IPS DF 6.9 (cell line): ENCODE measurements around the gene MTR.

Experiments used
- DNase-seq: peaks from one replicate; pipeline ENCODE4 v3.0.0-alpha.2; 2013; ENCODE audit warnings: low read depth, low spot score
- H3K27ac ChIP-seq: one replicate; pipeline ENCODE4 v1.5.1; 2013; ENCODE audit warnings: low read length, control low read depth
- H3K27me3 ChIP-seq: 2 replicates; pipeline ENCODE4 v1.6.1; 2013; ENCODE audit warnings: mild to moderate bottlenecking, low read length; ENCODE audit not compliant: control insufficient read depth, insufficient read depth
- H3K36me3 ChIP-seq: 2 replicates; pipeline ENCODE4 v1.6.1; 2013; ENCODE audit warnings: low read length; ENCODE audit not compliant: control insufficient read depth, insufficient read depth
- H3K4me1 ChIP-seq: 2 replicates; pipeline ENCODE4 v1.6.1; 2013; ENCODE audit warnings: low read length; ENCODE audit not compliant: control insufficient read depth, insufficient read depth
- H3K4me3 ChIP-seq: 2 replicates; pipeline ENCODE4 v1.5.1; 2013; ENCODE audit warnings: mild to moderate bottlenecking, low read length
- H3K9me3 ChIP-seq: 2 replicates; pipeline ENCODE4 v1.6.1; 2013; ENCODE audit warnings: low read length, inconsistent platforms; ENCODE audit not compliant: control insufficient read depth, insufficient read depth
- WGBS: extraction: QIAGEN DNeasy Blood & Tissue Kit; methylation state at CpG from one replicate; pipeline ENCODE4 v1.1.7; 2013; ENCODE audit warnings: mixed read lengths, missing lambda C conversion rate; ENCODE audit not compliant: insufficient read length, insufficient coverage; 5-methylcytosine and 5-hydroxymethylcytosine counted together

Gene MTR

GRCh38 chr1:236829085-236829484, 34.0 kb downstream of the MTR start:
- Histone ChIP-seq H3K9me3 (no peaks in the 10 kb centered on the region), H3K4me3 (no peak overlapping the region), H3K36me3 (peaks cover 2% of the 10 kb centered on the region; the same call in 1 of the 2 replicates), H3K27ac (no peak overlapping the region), H3K4me1 (no peaks in the 10 kb centered on the region), H3K27me3 (no peaks in the 10 kb centered on the region)
- no CpG with 5 or more reads among the region's 3 CpGs for whole genome bisulfite sequencing
- no peak for DNase-seq

GRCh38 chr1:236830116-236830515, 35.0 kb downstream of the MTR start:
- Histone ChIP-seq H3K9me3 (no peaks in the 10 kb centered on the region), H3K27me3 (no peaks in the 10 kb centered on the region), H3K4me3 (no peak overlapping the region), H3K4me1 (no peaks in the 10 kb centered on the region), H3K36me3 (no peaks in the 10 kb centered on the region; the same call in 1 of the 2 replicates), H3K27ac (no peak overlapping the region)
- WGBS: no CpG with 5 or more reads among the region's 3 CpGs
- DNase-seq: no peak

DNA sequence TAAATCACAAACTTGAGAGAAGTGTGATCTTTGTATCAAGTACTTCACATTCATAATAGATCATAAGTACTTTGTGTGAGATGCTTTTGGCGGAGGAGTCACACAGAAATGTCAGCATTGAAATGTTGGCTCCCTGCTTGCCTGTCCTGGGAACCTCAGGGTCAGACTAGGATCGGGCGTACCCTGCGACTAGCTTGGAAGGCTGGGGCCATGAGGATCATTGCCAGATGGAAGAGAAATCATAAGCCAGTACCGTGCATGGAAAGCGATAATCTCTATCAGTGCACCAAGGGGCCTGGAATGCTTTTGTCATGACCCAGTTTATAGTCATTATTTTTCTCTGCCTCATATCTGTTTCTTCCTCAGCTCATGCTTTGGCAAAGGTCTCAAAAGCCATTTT, 35.5 kb downstream of the MTR start:
- Histone ChIP-seq H3K36me3 (no peaks in the 10 kb centered on the region; the same call in 1 of the 2 replicates), H3K27me3 (no peaks in the 10 kb centered on the region), H3K9me3 (no peaks in the 10 kb centered on the region), H3K4me1 (no peaks in the 10 kb centered on the region), H3K4me3 (no peak overlapping the region), H3K27ac (no peak overlapping the region)
- DNase-seq: no peak
- no CpG with 5 or more reads among the region's 6 CpGs for WGBS

GRCh38 chr1:236833575-236833974, 38.5 kb downstream of the MTR start:
- H3K9me3 ChIP-seq: no peaks in the 10 kb centered on the region
- no peaks in the 10 kb centered on the region for H3K4me1 ChIP-seq
- no peaks in the 10 kb centered on the region for H3K27me3 ChIP-seq
- no peak overlapping the region for H3K27ac ChIP-seq
- H3K4me3 ChIP-seq: no peak overlapping the region
- H3K36me3 ChIP-seq: peaks cover 4% of the 10 kb centered on the region; the same call in 1 of the 2 replicates
- DNase-seq: no peak
- no CpG with 5 or more reads among the region's 2 CpGs for WGBS

- Histone ChIP-seq H3K36me3 (peaks cover 4% of the 10 kb centered on the region; the same call in 1 of the 2 replicates), H3K4me3 (no peak overlapping the region), H3K27me3 (no peaks in the 10 kb centered on the region), H3K27ac (no peak overlapping the region), H3K4me1 (no peaks in the 10 kb centered on the region), H3K9me3 (no peaks in the 10 kb centered on the region)
- WGBS: no CpG with 5 or more reads among the region's 4 CpGs
- no peak for DNase-seq
Measured at GRCh38 chr1:236834876-236835275, 39.8 kb downstream of the MTR start.

- Histone ChIP-seq H3K4me3 (no peak overlapping the region), H3K27me3 (no peaks in the 10 kb centered on the region), H3K27ac (no peak overlapping the region), H3K4me1 (no peaks in the 10 kb centered on the region), H3K36me3 (peaks cover 4% of the 10 kb centered on the region; the same call in 1 of the 2 replicates), H3K9me3 (no peaks in the 10 kb centered on the region)
- no peak for DNase-seq
- no CpG with 5 or more reads among the region's 4 CpGs for WGBS
Measured at GRCh38 chr1:236835491-236835890, 40.4 kb downstream of the MTR start.

DNA sequence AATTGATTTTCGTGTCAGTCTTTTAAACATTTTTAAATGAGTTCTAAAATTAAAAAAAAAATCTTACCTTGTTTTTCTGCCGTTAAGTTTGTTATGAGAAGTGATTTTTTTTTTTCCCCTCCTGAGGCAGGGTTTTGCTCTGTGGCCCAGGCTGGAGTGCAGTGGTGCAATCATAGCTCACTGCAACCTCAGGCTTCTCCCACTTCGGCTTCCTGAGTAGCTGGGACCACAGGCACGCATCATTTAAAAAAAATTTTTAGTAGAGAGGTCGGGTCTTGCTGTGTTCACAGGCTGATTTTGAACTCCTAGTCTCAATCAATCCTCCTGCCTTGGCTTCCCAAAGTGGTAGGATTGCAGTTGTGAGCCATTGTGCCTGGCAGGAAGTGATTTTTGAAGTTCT, 41.1 kb downstream of the MTR start:
- Histone ChIP-seq H3K9me3 (no peaks in the 10 kb centered on the region), H3K4me3 (no peak overlapping the region), H3K27ac (no peak overlapping the region), H3K36me3 (peaks cover 4% of the 10 kb centered on the region; the same call in 1 of the 2 replicates), H3K27me3 (no peaks in the 10 kb centered on the region), H3K4me1 (no peaks in the 10 kb centered on the region)
- WGBS: no CpG with 5 or more reads among the region's 5 CpGs
- no peak for DNase-seq

DNA sequence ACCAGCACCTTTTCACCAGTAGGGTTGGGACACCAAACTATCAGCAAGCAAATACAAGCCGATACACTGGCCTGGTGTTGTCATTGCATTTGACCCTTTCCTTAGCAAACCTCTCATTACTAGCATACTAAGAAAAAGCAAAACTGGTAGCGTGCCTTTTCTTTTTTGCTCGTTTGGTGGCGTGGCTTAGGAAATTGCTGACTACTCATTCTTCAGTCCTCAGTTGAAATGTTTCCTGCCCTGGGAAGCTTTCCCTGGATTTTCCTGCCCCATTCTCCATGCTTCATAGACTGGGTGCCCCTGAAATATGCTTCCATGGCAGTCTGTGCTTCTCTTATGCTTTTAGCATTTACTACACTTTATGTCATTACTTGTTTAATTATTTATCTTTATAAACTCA, 42.0 kb downstream of the MTR start:
- peaks cover 4% of the 10 kb centered on the region; the same call in 1 of the 2 replicates for H3K36me3 ChIP-seq
- H3K4me1 ChIP-seq: no peaks in the 10 kb centered on the region
- no peaks in the 10 kb centered on the region for H3K9me3 ChIP-seq
- WGBS: no CpG with 5 or more reads among the region's 4 CpGs
- H3K4me3 ChIP-seq: no peak overlapping the region
- no peaks in the 10 kb centered on the region for H3K27me3 ChIP-seq
- no peak for DNase-seq
- no peak overlapping the region for H3K27ac ChIP-seq

GRCh38 chr1:236837897-236838296, 42.8 kb downstream of the MTR start:
- Histone ChIP-seq H3K4me3 (no peak overlapping the region), H3K4me1 (no peaks in the 10 kb centered on the region), H3K36me3 (peaks cover 4% of the 10 kb centered on the region; the same call in 1 of the 2 replicates), H3K27ac (no peak overlapping the region), H3K9me3 (no peaks in the 10 kb centered on the region), H3K27me3 (no peaks in the 10 kb centered on the region)
- no peak for DNase-seq
- WGBS: no CpG with 5 or more reads among the region's 2 CpGs

DNA sequence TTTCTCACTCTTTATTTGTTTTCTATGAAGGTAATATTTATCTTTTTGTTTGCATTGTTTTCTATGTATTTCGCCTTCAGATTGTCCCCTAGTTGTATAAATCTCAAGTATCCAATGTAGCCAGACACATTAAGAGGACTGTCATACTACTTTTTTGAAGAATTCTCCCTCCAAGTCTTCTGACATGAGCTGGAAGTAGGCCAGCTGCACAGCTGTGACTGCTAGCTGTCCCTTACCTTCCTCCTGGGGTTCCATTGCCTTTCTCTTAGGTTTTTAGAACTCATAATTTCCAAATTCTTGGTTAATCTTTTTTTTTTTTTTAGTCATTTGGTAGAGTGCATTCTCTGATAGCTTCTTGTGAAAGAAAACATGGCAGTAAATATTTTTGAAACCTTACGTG, 46.2 kb downstream of the MTR start:
- no peaks in the 10 kb centered on the region for H3K9me3 ChIP-seq
- no peak overlapping the region for H3K27ac ChIP-seq
- DNase-seq: no peak
- no CpG with 5 or more reads among the region's 2 CpGs for WGBS
- peaks cover 4% of the 10 kb centered on the region; the same call in 1 of the 2 replicates for H3K36me3 ChIP-seq
- no peaks in the 10 kb centered on the region for H3K4me1 ChIP-seq
- no peak overlapping the region for H3K4me3 ChIP-seq
- H3K27me3 ChIP-seq: no peaks in the 10 kb centered on the region

DNA sequence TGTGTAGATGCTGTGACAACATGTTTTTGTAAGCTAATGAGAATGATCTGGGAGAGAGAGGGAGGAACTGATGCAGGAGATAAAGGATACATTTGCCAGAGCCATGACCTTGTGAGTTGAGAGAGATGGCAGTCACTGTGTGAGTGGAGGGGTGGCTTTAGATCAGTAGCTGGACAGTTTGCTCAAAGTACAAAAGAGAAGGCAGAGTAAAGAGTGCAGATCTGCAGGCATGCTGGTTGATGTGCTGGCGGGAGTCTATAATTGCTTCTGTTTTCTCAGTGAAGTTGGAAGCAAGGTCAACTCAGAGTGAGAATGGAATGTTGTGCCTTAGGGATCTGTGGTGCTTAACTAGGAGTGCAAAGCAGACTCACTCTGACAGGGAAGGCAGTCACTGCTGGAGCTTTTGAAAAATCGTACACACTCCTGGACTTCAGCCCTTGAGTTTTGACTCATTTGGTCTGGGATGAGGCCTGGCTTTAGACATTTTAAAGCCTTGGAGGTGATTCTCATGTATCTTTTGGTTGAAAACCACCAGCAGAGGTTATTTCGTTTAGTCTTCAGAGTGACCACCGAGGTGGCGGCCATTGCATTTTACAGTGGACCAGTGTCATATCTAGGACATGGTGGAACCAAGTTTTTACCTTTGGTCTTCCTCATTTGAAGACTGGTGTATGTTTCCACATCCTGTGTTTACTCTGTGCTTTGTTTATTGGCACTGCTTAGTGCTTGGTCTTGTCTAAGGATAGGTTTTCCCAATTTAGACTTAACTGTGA, 49.6 kb downstream of the MTR start:
- Histone ChIP-seq H3K27ac (no peak overlapping the region), H3K27me3 (no peaks in the 10 kb centered on the region), H3K4me1 (no peaks in the 10 kb centered on the region), H3K4me3 (no peak overlapping the region), H3K9me3 (no peaks in the 10 kb centered on the region), H3K36me3 (no peaks in the 10 kb centered on the region; the same call in 1 of the 2 replicates)
- no CpG with 5 or more reads among the region's 5 CpGs for WGBS
- no peak for DNase-seq
